Left renal cortex interstitium (tissue), 4 donors: ENCODE results near the gene SH3GL2. TPM values are rescaled to one million over a fixed set of nuclear protein-coding genes. Genes with fewer than 3 reads are reported as not detected.

Experiments used
- DNase-seq, 4 donors: peaks; one replicate each; pipeline ENCODE4 v3.0.0-alpha.2; 2013; ENCODE audit warnings: low read depth in 4 of 4, low spot score in 2 of 4, missing footprints in 1 of 4
- polyA plus RNA-seq, 4 donors: library from polyadenylated mRNA; unstranded; fragments of 120-200 nt; gene quantifications; one replicate each; pipeline ENCODE4 v1.2.1, GENCODE V29; 2013; ENCODE audit not compliant: insufficient read length in 4 of 4

The SH3GL2 gene
- polyA plus RNA-seq, 4 donors, result 4.0 to 6.3 (median 4.3) TPM

- no peak for DNase-seq
Measured at GRCh38 chr9:17651725-17652124, 72.9 kb downstream of the SH3GL2 start.

- DNase-seq, result no peak
Measured at GRCh38 chr9:17653947-17654465, 75.1 kb downstream of the SH3GL2 start.

GRCh38 chr9:17656889-17657288, 78.0 kb downstream of the SH3GL2 start:
- DNase-seq, result no peak

- DNase-seq, result no peak
Measured at GRCh38 chr9:17658237-17658636, 79.4 kb downstream of the SH3GL2 start.

- no peak for DNase-seq
Measured at GRCh38 chr9:17660158-17660557, 81.3 kb downstream of the SH3GL2 start.

GRCh38 chr9:17665450-17665849, 86.6 kb downstream of the SH3GL2 start:
- no peak for DNase-seq

GRCh38 chr9:17669206-17669605, 90.3 kb downstream of the SH3GL2 start:
- no peak for DNase-seq

GRCh38 chr9:17682684-17683083, 103.8 kb downstream of the SH3GL2 start:
- no peak for DNase-seq

- no peak for DNase-seq
Measured at GRCh38 chr9:17688834-17689233, 110.0 kb downstream of the SH3GL2 start.

GRCh38 chr9:17694336-17694735, 115.5 kb downstream of the SH3GL2 start:
- no peak for DNase-seq

- no peak for DNase-seq
Measured at GRCh38 chr9:17695482-17695881, 116.6 kb downstream of the SH3GL2 start.

GRCh38 chr9:17699615-17700330, 120.9 kb downstream of the SH3GL2 start:
- DNase-seq, result no peak

- DNase-seq, result no peak
Measured at GRCh38 chr9:17706347-17706746, 127.5 kb downstream of the SH3GL2 start.

GRCh38 chr9:17719053-17719452, 140.2 kb downstream of the SH3GL2 start:
- DNase-seq, result no peak

GRCh38 chr9:17721954-17722353, 143.1 kb downstream of the SH3GL2 start:
- DNase-seq, result no peak

GRCh38 chr9:17723656-17724055, 144.8 kb downstream of the SH3GL2 start:
- no peak for DNase-seq

- no peak for DNase-seq
Measured at GRCh38 chr9:17725399-17726010, 146.6 kb downstream of the SH3GL2 start.

- DNase-seq, result no peak
Measured at GRCh38 chr9:17726298-17726697, 147.4 kb downstream of the SH3GL2 start.

- DNase-seq, result no peak
Measured at GRCh38 chr9:17730899-17731298, 152.0 kb downstream of the SH3GL2 start.

- no peak for DNase-seq
Measured at GRCh38 chr9:17731308-17731707, 152.4 kb downstream of the SH3GL2 start.

- no peak for DNase-seq
Measured at GRCh38 chr9:17734674-17735073, 155.8 kb downstream of the SH3GL2 start.

- no peak for DNase-seq
Measured at GRCh38 chr9:17735859-17736258, 157.0 kb downstream of the SH3GL2 start.
